ENCODE measurements around the gene RNLS. TPM values are rescaled to one million over a fixed set of nuclear protein-coding genes. Genes with fewer than 3 reads are reported as not detected.
A peak's percentile ranks its signal among the peaks of the same experiment; 100 is the strongest.

The RNLS gene
- total RNA-seq, 2 experiments from 2014 or later, result 4.0 to 4.7 TPM

GRCh38 chr10:88592381-88592780 is 9.3 kb upstream of the RNLS start:
- POLR2A ChIA-PET, result no interaction called here
- intact Hi-C loops (cut with micrococcal nuclease), result no loop called here

DNA sequence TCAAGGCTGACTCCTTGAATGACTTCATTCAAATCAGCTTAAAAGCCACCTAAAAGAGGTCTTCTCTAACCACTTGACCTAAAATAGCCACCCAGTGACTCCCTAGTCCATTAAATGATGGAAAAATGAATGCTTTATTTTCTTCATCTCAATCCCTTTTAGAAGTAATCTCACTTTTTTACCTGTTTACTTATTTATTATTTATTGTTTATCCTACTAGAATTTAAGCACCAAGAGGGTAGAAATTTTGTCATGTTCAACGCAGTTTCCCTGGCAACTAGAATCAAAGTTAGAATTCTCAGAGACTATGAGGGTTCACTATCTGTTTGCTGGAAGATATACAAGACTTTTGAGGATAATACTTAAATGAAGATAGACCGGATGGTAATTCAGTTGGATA is 3.3 kb upstream of the RNLS start, which contains the start of gene LIPJ:
TSS of gene LIPJ (plus strand) at position 301 of the 400 bp plus-strand sequence. CDS start 3,926 bp downstream, outside the sequence.
- Mint-ChIP-seq H3K9me3 (no peaks in the 10 kb centered on the region), H3K4me3 (no peak within 1 kb of the TSS), H3K27me3 (peaks cover 4% of the 10 kb centered on the region), H3K36me3 (no peaks in the 10 kb centered on the region), H3K27ac (no peak within 1 kb of the TSS), H3K4me1 (ENCODE audit: low read depth) (peaks cover 11% of the 10 kb centered on the region)
- no peak for DNase-seq
- intact Hi-C loops (cut with micrococcal nuclease), result no loop called here
- POLR2A ChIA-PET, result no interaction called here
- CTCF ChIA-PET, result no interaction called here

More at GRCh38 chr10:88592381-88592780, 9.3 kb upstream of the RNLS start:
- H3K4me3 Mint-ChIP-seq, result no peak overlapping the region
- H3K9me3 Mint-ChIP-seq, result no peaks in the 10 kb centered on the region
- no peak overlapping the region for H3K27ac Mint-ChIP-seq
- H3K36me3 Mint-ChIP-seq, result no peaks in the 10 kb centered on the region
- H3K4me1 Mint-ChIP-seq (ENCODE audit: low read depth), result no peaks in the 10 kb centered on the region
- no peak for DNase-seq
- CTCF ChIA-PET, result interaction anchor here (3.1 kb wide), 1 partner anchor 10 kb away, joined by 13 read pairs; the partner anchor contains the start of gene RNLS
- no peaks in the 10 kb centered on the region for H3K27me3 Mint-ChIP-seq

DNA sequence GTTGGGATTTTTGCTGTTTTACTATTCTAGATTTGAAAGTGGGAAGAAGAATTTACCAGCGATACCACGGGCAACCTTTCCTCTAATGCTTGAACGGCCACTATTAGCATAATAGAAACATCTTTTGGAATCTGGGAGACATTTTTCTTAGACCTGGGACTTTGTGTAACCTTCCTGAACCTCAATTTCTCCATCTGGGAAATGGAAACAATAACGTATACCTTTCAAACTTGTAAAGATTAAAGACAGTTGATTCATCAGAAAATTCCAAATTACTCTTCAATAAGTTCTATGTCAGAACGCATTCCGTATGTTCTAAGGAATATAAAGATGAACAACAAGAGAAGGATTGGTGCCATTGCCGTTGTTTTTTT is 453 bp upstream of the RNLS start:
- Mint-ChIP-seq H3K4me3 (peak overlapping the region; percentile 81), H3K27ac (peak overlapping the region; percentile 86), H3K27me3 (peaks cover 4% of the 10 kb centered on the region), H3K9me3 (no peaks in the 10 kb centered on the region), H3K36me3 (no peaks in the 10 kb centered on the region), H3K4me1 (ENCODE audit: low read depth) (peaks cover 11% of the 10 kb centered on the region)
- POLR2A ChIA-PET, result interaction anchor here (1.7 kb wide), 1 partner anchor 720 kb away, joined by 4 read pairs; the partner anchor contains the start of genes KLLN and PTEN
- CTCF ChIA-PET, result interaction anchor here (0.7 to 2.3 kb wide), 30 partner anchors 9 to 769 kb away, joined by 3 to 13 read pairs (median 4); partner anchors contain the start of genes ATAD1 and LIPK
- no peak for DNase-seq
- intact Hi-C loops (cut with micrococcal nuclease), result loop anchor here (5.0 kb wide), 3 partner anchors 229 to 419 kb away; no protein-coding TSS in a partner anchor

DNA sequence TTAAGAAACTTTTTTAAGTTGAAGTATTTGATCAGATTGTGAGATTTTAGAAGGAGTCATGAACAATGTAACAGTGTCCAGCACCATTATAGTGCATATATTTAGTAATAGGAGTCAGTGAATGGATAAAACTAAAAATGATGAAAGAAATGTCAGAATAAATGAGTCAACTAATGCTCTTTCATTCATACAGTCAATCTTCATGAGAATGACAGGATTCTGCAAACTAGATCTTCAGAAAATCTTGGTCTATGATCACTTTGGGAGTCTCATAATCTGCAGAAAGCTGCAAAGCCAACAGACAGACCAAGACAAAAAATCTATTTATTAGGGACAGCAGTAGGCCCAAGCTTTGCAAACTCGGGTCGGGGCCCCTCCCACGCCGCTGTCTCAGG is 710 bp downstream of the RNLS start:
- Mint-ChIP-seq H3K27me3 (peaks cover 4% of the 10 kb centered on the region), H3K4me1 (ENCODE audit: low read depth) (peaks cover 11% of the 10 kb centered on the region), H3K27ac (peak overlapping the region; percentile 31), H3K9me3 (no peaks in the 10 kb centered on the region), H3K36me3 (no peaks in the 10 kb centered on the region), H3K4me3 (peak overlapping the region; percentile 81)
- ChIA-PET CTCF (interaction anchor here (0.7 to 2.3 kb wide), 29 partner anchors 9 to 768 kb away, joined by 3 to 13 read pairs (median 4); no protein-coding TSS in a partner anchor), POLR2A (interaction anchor here (0.9 to 1.7 kb wide), 2 partner anchors 719 to 720 kb away, joined by 4 to 5 read pairs; partner anchors contain the start of genes KLLN and PTEN)
- no peak for DNase-seq
- intact Hi-C loops (cut with micrococcal nuclease), result loop anchor here (1.0 to 5.0 kb wide), 4 partner anchors 88 to 420 kb away; no protein-coding TSS in a partner anchor

DNA sequence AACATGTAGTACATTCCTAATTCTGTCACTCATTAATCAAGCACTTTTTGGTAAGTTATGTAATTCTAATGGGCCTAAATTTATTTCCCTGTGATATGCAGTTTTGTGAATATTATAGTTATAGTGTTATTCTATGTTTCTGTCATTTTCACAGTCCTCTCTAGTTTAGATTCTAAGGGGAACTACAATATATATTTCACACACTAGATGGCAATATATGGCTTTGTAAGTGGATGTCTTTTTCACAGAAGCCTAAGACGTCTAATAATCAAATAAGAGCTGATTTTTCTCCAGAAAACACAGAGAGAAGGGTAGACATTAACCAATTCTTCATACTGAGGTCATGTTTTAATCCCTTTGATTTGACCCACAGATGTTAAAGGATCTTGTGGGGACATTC is 18.0 kb downstream of the RNLS start:
- CTCF ChIA-PET, result interaction anchor here (0.6 to 5.9 kb wide), 12 partner anchors 12 to 369 kb away, joined by 3 to 25 read pairs (median 4); partner anchors contain the start of gene RNLS
- Mint-ChIP-seq H3K9me3 (no peaks in the 10 kb centered on the region), H3K4me1 (ENCODE audit: low read depth) (peaks cover 5% of the 10 kb centered on the region), H3K27me3 (no peaks in the 10 kb centered on the region), H3K4me3 (no peak overlapping the region), H3K27ac (no peak overlapping the region), H3K36me3 (no peaks in the 10 kb centered on the region)
- no peak for DNase-seq
- intact Hi-C loops (cut with micrococcal nuclease), result loop anchor here (1.0 kb wide), 1 partner anchor 367 kb away; no protein-coding TSS in a partner anchor
- POLR2A ChIA-PET, result no interaction called here

- H3K9me3 Mint-ChIP-seq, result no peaks in the 10 kb centered on the region
- intact Hi-C loops (cut with micrococcal nuclease), result no loop called here
- no peak overlapping the region for H3K4me3 Mint-ChIP-seq
- H3K4me1 Mint-ChIP-seq (ENCODE audit: low read depth), result peaks cover 5% of the 10 kb centered on the region
- no peak overlapping the region for H3K27ac Mint-ChIP-seq
- DNase-seq, result no peak
- POLR2A ChIA-PET, result no interaction called here
- CTCF ChIA-PET, result interaction anchor here (1.0 to 5.9 kb wide), 4 partner anchors 9 to 126 kb away, joined by 3 to 25 read pairs (median 8); partner anchors contain the start of gene RNLS
- H3K27me3 Mint-ChIP-seq, result peaks cover 1% of the 10 kb centered on the region
- H3K36me3 Mint-ChIP-seq, result no peaks in the 10 kb centered on the region
Observed at GRCh38 chr10:88562152-88562551, 21.0 kb downstream of the RNLS start.

DNA sequence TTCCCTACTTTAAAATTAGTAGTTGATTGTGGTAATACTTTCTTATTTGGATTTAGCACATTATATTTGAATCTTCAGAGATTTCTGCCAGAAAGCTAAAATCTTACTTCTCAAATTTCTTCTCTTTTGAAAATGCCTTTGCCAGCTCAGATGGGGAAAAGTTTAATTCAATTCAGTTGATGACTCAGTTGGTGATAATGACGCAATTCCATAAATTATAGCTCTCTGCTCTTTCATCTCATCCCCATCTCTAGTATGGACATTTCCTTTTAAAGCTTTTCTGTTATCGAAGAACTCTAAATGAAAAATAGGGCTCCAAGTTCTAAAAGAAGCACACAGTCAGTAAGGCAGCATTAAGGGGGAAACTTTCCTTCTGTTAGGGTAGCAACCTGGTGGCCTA is 25.5 kb downstream of the RNLS start:
- no peak overlapping the region for H3K27ac Mint-ChIP-seq
- H3K4me1 Mint-ChIP-seq (ENCODE audit: low read depth), result peaks cover 5% of the 10 kb centered on the region
- H3K36me3 Mint-ChIP-seq, result no peaks in the 10 kb centered on the region
- H3K9me3 Mint-ChIP-seq, result no peaks in the 10 kb centered on the region
- peaks cover 1% of the 10 kb centered on the region for H3K27me3 Mint-ChIP-seq
- DNase-seq, result no peak
- no peak overlapping the region for H3K4me3 Mint-ChIP-seq
- ChIA-PET CTCF (interaction anchor here (1.6 kb wide), 1 partner anchor 25 kb away, joined by 5 read pairs; the partner anchor contains the start of gene RNLS), POLR2A (no interaction called here)
- intact Hi-C loops (cut with micrococcal nuclease), result loop anchor here (10.0 kb wide), 1 partner anchor 443 kb away; no protein-coding TSS in a partner anchor

GRCh38 chr10:88557256-88557655 is 25.9 kb downstream of the RNLS start:
- no peak overlapping the region for H3K4me3 Mint-ChIP-seq
- CTCF ChIA-PET, result interaction anchor here (1.6 kb wide), 1 partner anchor 26 kb away, joined by 5 read pairs; the partner anchor contains the start of gene RNLS
- POLR2A ChIA-PET, result no interaction called here
- H3K27me3 Mint-ChIP-seq, result peaks cover 1% of the 10 kb centered on the region
- peaks cover 5% of the 10 kb centered on the region for H3K4me1 Mint-ChIP-seq (ENCODE audit: low read depth)
- H3K9me3 Mint-ChIP-seq, result no peaks in the 10 kb centered on the region
- no peaks in the 10 kb centered on the region for H3K36me3 Mint-ChIP-seq
- intact Hi-C loops (cut with micrococcal nuclease), result loop anchor here (10.0 kb wide), 1 partner anchor 442 kb away; no protein-coding TSS in a partner anchor
- no peak overlapping the region for H3K27ac Mint-ChIP-seq
- no peak for DNase-seq

DNA sequence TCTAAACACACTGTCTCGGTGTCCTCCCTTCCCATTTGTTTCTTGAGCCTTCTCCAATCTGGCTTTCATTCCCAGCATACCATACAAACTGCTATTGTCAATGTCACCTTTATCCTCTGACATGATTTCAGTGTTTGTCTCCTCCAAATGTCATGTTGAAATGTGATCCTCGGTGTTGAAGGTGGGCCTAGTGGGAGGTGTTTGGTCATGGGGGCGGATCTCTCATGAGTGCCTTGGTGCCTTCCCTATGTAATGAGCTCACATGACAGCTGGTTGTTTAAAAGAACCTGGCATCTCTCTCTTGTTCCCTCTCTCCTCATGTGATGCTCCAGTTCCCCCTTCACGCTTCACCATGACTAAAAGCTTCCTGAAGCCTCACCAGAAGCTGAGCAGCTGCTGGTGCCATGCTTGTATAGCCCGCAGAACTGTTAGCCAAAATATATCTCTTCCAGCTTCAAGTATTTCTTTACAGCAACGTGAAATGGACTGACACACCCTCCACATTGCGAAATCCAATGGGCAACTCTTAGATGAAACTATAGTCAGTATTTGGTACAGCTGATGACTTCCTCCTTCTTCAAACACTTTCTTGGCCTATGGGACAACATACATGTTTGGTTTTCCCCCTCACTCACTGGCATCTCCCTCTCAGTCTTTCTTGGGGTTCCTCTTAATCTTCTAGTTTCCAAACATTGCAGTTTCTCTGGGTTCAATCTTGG is 27.8 kb downstream of the RNLS start:
- Mint-ChIP-seq H3K27ac (no peak overlapping the region), H3K4me3 (no peak overlapping the region), H3K27me3 (peaks cover 1% of the 10 kb centered on the region), H3K4me1 (ENCODE audit: low read depth) (peaks cover 3% of the 10 kb centered on the region), H3K36me3 (no peaks in the 10 kb centered on the region), H3K9me3 (no peaks in the 10 kb centered on the region)
- CTCF ChIA-PET, result interaction anchor here (1.1 to 4.3 kb wide), 3 partner anchors 7 to 13 kb away, joined by 3 to 25 read pairs (median 4); no protein-coding TSS in a partner anchor
- intact Hi-C loops (cut with micrococcal nuclease), result loop anchor here (10.0 kb wide), 1 partner anchor 441 kb away; no protein-coding TSS in a partner anchor
- POLR2A ChIA-PET, result no interaction called here
- no peak for DNase-seq

DNA sequence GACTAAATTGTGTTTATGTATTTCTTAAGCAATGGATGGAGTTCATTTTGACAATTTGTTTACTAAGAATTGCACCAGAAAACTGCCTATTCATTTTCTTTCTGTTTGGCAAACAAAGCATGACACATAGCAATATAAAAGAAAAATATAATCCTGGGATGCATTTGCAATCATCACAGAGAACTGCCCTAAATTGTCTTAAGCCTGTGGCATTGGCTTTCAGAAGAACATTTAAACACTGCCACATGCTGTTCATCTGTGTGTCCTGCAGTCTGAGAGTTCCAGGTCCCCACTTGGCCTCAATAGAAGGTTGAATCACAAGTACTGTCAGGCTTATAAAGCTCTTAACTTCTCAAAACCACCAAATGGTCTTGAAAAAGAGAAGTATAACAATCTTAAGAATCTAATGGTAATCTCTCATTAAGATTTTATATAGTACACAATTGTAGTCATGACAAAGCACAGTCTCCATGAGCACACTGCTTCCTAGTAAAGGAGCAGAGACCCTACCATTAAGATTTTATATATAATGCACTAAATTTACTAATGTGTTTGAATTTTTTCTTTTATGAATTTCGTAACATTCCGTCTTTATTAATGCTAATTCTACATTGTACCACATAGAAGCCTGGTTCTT is 29.9 kb downstream of the RNLS start:
- no peaks in the 10 kb centered on the region for H3K4me1 Mint-ChIP-seq (ENCODE audit: low read depth)
- H3K27me3 Mint-ChIP-seq, result no peaks in the 10 kb centered on the region
- intact Hi-C loops (cut with micrococcal nuclease), result loop anchor here (2.0 to 10.0 kb wide), 4 partner anchors 151 to 896 kb away; partner anchors contain the start of gene PAPSS2
- H3K27ac Mint-ChIP-seq, result no peak overlapping the region
- no peaks in the 10 kb centered on the region for H3K36me3 Mint-ChIP-seq
- peak; percentile 49 for DNase-seq
- no peak overlapping the region for H3K4me3 Mint-ChIP-seq
- CTCF ChIA-PET, result interaction anchor here (0.6 to 4.3 kb wide), 13 partner anchors 10 to 735 kb away, joined by 3 to 25 read pairs (median 3); partner anchors contain the start of genes ATAD1, KLLN, PTEN and RNLS
- POLR2A ChIA-PET, result no interaction called here
- H3K9me3 Mint-ChIP-seq, result no peaks in the 10 kb centered on the region

DNA sequence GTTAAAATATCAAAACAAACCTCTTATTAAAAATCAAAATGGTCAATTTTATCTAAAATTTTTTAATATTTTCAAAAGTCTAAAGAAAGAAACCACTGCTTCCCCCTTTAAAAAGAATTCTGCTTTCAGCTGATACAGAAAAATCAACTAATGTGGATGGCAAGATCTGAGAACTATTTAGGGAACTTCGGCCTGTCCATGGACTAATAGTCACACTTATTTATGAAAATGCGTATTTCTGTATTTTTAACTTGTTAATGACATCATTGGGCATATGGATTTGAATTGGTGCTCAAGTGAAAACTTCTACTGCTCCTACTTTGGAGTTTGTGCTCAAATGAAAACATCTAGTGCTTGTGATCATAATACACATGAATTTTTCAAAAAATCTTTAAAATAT is 31.9 kb downstream of the RNLS start:
- no peaks in the 10 kb centered on the region for H3K4me1 Mint-ChIP-seq (ENCODE audit: low read depth)
- H3K27ac Mint-ChIP-seq, result no peak overlapping the region
- ChIA-PET POLR2A (no interaction called here), CTCF (interaction anchor here (1.3 to 4.3 kb wide), 3 partner anchors 12 to 700 kb away, joined by 3 to 25 read pairs (median 24); no protein-coding TSS in a partner anchor)
- no peaks in the 10 kb centered on the region for H3K9me3 Mint-ChIP-seq
- H3K27me3 Mint-ChIP-seq, result no peaks in the 10 kb centered on the region
- no peak for DNase-seq
- H3K4me3 Mint-ChIP-seq, result no peak overlapping the region
- no peaks in the 10 kb centered on the region for H3K36me3 Mint-ChIP-seq
- intact Hi-C loops (cut with micrococcal nuclease), result loop anchor here (5.0 to 10.0 kb wide), 3 partner anchors 149 to 894 kb away; partner anchors contain the start of gene PAPSS2
